Brain microvascular endothelial cell (primary cell): ENCODE data around the gene ZNF394.

Experiments
- DNase-seq: peaks from one replicate; pipeline ENCODE4 v3.0.0-alpha.2; 2020
- H3K27ac ChIP-seq: fragments of 250-450 bp; sonication (Bioruptor Pico); 2 replicates; pipeline ENCODE4 v1.5.1; 2020; ENCODE audit warnings: mild to moderate bottlenecking, moderate library complexity
- H3K27me3 ChIP-seq: fragments of 250-450 bp; sonication (Bioruptor Pico); replicated peaks from 2 replicates; pipeline ENCODE4 v1.5.1; 2020; ENCODE audit warnings: mild to moderate bottlenecking
- H3K36me3 ChIP-seq: fragments of 250-450 bp; sonication (Bioruptor Pico); replicated peaks from 2 replicates; pipeline ENCODE4 v1.5.1; 2020; ENCODE audit warnings: mild to moderate bottlenecking
- H3K4me3 ChIP-seq: 2 replicates; pipeline ENCODE4 v1.5.1; 2011; ENCODE audit warnings: low read depth, mild to moderate bottlenecking, control low read depth, low read length, moderate library complexity
- in situ Hi-C: cut with HindIII; loops from 2 replicates; pipeline ENCODE4 v1.10.0; 2017; ENCODE audit warnings: low sequenced_read_pairs, low pct_ligation_motif_present
- TF ChIP-seq, protein P1 (sequence below): IDR thresholded peaks from 2 replicates; pipeline ENCODE4 v1.5.1; 2011; ENCODE audit warnings: low read depth, mild to moderate bottlenecking, moderate library complexity, low read length, control low read depth, inconsistent platforms; ENCODE audit errors: missing control alignments

Gene ZNF394

DNA sequence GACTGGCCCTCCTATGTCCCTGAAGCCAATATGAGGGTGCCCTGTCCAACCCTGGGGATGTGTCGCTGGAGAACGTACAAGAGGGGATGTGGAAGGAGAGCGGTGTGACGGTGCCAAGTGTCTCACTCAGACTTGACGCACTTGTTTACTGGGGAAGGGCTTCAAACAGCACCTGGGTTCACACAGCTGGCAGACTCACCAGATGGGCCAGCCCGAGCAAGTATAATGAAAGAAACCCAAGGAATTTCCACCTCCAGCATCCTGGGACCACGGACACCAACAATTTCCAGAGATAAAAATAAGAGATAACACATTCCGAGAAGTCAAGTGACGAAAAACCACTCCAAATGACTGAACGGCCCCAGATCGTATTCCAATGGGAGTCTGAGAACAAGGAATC lies 39.4 kb downstream of the ZNF394 start:
- TF ChIP-seq, protein P1, sequence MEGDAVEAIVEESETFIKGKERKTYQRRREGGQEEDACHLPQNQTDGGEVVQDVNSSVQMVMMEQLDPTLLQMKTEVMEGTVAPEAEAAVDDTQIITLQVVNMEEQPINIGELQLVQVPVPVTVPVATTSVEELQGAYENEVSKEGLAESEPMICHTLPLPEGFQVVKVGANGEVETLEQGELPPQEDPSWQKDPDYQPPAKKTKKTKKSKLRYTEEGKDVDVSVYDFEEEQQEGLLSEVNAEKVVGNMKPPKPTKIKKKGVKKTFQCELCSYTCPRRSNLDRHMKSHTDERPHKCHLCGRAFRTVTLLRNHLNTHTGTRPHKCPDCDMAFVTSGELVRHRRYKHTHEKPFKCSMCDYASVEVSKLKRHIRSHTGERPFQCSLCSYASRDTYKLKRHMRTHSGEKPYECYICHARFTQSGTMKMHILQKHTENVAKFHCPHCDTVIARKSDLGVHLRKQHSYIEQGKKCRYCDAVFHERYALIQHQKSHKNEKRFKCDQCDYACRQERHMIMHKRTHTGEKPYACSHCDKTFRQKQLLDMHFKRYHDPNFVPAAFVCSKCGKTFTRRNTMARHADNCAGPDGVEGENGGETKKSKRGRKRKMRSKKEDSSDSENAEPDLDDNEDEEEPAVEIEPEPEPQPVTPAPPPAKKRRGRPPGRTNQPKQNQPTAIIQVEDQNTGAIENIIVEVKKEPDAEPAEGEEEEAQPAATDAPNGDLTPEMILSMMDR, result no peak
- no peak overlapping the region for H3K27ac ChIP-seq
- peaks cover 58% of the 10 kb centered on the region for H3K36me3 ChIP-seq
- no peak for DNase-seq
- H3K27me3 ChIP-seq, result no peaks in the 10 kb centered on the region
- in situ Hi-C loops, result no loop called here
- H3K4me3 ChIP-seq, result no peak overlapping the region

DNA sequence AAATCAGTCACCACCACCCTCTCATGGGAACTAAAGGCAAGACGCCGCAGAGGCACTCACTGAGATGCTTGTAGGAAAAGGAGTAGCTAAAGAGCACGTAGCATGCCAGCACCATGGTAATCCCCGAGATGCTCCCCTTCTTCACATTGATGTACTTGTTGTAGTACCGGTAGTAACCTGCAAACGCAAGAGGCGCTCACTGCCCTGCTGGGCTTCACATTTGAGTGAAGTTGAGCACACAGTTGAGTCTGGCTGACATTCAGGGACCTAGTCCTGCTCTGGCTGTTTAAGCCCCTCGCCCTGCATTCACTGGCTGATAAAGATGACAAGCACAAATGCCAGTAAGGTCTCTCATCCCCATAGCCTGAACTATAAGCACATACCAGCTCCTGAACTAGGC lies 41.0 kb downstream of the ZNF394 start:
- H3K4me3 ChIP-seq, result no peak overlapping the region
- TF ChIP-seq, protein P1, result peak; percentile 58
- H3K27me3 ChIP-seq, result no peaks in the 10 kb centered on the region
- peaks cover 69% of the 10 kb centered on the region for H3K36me3 ChIP-seq
- H3K27ac ChIP-seq, result no peak overlapping the region
- DNase-seq, result no peak
- in situ Hi-C loops, result no loop called here

DNA sequence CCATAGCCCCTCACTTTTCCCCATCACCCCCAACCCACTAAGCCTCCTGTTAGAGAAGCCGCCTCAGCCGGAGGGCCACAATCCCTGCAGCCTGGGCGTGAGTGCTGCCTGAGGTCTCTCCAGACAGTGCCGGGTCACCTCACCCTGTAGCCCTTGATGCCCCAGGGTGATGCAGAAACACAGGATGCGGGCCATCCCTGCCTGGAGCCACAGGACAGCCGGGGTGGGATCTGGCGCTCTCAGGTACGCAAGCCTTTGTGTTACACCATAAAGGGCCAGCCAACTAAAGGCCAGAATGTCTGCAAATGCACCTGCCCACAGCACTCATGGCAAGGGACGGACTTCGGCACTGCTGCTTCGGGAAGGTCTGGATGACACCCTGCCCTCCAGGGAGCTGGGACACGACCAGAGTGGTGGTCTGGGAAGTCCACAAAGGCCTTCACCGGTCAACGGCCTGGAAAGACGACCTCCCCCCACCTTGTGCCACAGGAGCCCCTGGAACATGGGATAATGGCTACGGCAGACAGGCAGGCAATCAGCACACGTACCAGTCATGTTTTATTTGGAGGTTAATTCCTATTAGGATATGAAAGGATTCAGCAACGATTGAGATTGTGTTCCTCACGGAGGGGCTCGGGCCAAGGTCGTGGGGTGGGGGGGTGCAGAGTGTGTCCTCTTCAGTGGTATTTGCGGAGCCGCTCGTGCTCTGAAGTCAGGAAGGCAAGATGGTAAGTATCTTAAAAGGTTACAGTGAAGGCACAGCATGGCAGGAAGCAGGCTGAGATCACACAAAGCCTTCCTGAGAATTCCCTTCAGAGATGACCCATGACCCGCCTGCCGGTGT lies 42.2 kb downstream of the ZNF394 start:
- Histone ChIP-seq H3K27me3 (no peaks in the 10 kb centered on the region), H3K36me3 (peaks cover 77% of the 10 kb centered on the region), H3K27ac (no peak overlapping the region), H3K4me3 (no peak overlapping the region)
- TF ChIP-seq, protein P1, result no peak
- in situ Hi-C loops, result no loop called here
- DNase-seq, result no peak

DNA sequence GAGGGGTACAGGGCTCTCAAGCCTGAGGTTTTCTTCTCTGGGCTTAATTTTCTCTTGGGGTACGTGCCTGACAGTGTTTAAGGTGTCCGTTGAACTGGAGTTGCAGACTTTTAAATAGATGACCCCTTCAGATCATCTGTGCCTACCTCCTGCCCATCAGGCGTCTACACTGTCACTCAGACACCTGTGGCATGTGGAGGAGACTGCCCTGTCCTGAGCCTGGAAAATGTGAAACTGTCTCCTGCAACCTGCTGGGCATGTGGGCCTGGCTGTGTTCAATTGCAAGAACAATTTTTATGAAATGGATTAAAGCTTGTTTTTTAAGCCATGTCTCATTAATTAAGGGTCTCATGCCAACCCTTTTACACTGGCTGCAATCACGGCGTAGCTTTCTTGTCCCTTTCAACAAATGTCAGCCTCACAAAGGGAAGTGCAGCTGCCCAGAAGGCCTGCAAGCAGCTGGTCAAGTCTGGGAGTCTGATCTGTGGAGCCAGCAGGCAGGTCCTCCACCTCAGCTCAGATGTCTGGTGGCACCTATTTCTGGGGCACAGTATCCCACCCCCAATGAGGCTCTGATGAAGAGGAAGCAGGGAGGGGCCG lies 42.9 kb downstream of the ZNF394 start:
- in situ Hi-C loops, result no loop called here
- DNase-seq, result no peak
- H3K27me3 ChIP-seq, result no peaks in the 10 kb centered on the region
- TF ChIP-seq, protein P1, result no peak
- H3K27ac ChIP-seq, result no peak overlapping the region
- no peak overlapping the region for H3K4me3 ChIP-seq
- peaks cover 78% of the 10 kb centered on the region for H3K36me3 ChIP-seq

DNA sequence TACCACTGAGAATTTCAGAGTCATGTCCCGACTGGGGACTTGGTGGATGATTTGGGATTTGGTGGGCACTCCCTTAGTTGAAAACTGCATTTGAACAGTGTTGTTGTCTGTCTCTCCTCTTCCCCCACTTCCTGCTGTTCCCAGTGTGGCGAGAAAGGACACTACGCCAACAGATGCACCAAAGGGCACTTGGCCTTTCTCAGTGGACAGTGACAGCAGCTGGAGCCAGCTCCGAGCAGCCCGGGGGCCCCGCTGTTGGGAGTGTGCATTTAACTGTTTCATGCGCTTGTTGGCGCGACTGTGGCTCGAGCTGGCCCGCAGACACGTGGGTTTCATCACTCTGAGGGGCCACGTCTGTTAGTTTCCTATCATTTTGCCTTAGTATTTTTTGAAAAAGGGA lies 43.8 kb downstream of the ZNF394 start:
- TF ChIP-seq, protein P1, result no peak
- no peak overlapping the region for H3K27ac ChIP-seq
- peaks cover 84% of the 10 kb centered on the region for H3K36me3 ChIP-seq
- in situ Hi-C loops, result no loop called here
- DNase-seq, result no peak
- H3K4me3 ChIP-seq, result no peak overlapping the region
- H3K27me3 ChIP-seq, result no peaks in the 10 kb centered on the region
